Ishikawa (cell line): ENCODE results near the gene ATAD5.
A peak's percentile ranks its signal among the peaks of the same experiment; 100 is the strongest.

ENCODE experiments used
- CEBPB ChIP-seq: IDR thresholded peaks from 2 replicates; pipeline ENCODE4 v1.6.1; 2012
- CREB1 ChIP-seq: IDR thresholded peaks from 2 replicates; pipeline ENCODE4 v1.6.1; 2012; ENCODE audit warnings: low read depth
- EGR1 ChIP-seq: IDR thresholded peaks from 2 replicates; pipeline ENCODE4 v1.6.1; 2012
- EP300 ChIP-seq: IDR thresholded peaks from 2 replicates; pipeline ENCODE4 v1.6.1; 2012; ENCODE audit warnings: borderline replicate concordance
- FOXM1 ChIP-seq: IDR thresholded peaks from 2 replicates; pipeline ENCODE4 v1.6.1; 2012; ENCODE audit warnings: low read depth, borderline replicate concordance
- MAX ChIP-seq: IDR thresholded peaks from 2 replicates; pipeline ENCODE4 v1.6.1; 2012
- NFIC ChIP-seq: IDR thresholded peaks from 2 replicates; pipeline ENCODE4 v1.6.1; 2012
- RAD21 ChIP-seq: IDR thresholded peaks from 2 replicates; pipeline ENCODE4 v1.6.1; 2012; ENCODE audit warnings: low read depth
- TAF1 ChIP-seq: IDR thresholded peaks from 2 replicates; pipeline ENCODE4 v1.6.1; 2012; ENCODE audit warnings: low read depth, mild to moderate bottlenecking
- TCF12 ChIP-seq: IDR thresholded peaks from 2 replicates; pipeline ENCODE4 v1.6.1; 2012; ENCODE audit warnings: low read depth
- TEAD4 ChIP-seq: IDR thresholded peaks from 2 replicates; pipeline ENCODE4 v1.6.1; 2012
- USF1 ChIP-seq: IDR thresholded peaks from 2 replicates; pipeline ENCODE4 v1.6.1; 2012
- YY1 ChIP-seq: IDR thresholded peaks from 2 replicates; pipeline ENCODE4 v1.6.1; 2012; ENCODE audit warnings: low read depth
- ZBTB7A ChIP-seq: IDR thresholded peaks from 2 replicates; pipeline ENCODE4 v1.6.1; 2012; ENCODE audit warnings: low read depth
- TF ChIP-seq, protein P1 (sequence below): IDR thresholded peaks from 2 replicates; pipeline ENCODE4 v1.6.1; 2012; ENCODE audit warnings: low read depth, mild to moderate bottlenecking

Gene ATAD5

DNA sequence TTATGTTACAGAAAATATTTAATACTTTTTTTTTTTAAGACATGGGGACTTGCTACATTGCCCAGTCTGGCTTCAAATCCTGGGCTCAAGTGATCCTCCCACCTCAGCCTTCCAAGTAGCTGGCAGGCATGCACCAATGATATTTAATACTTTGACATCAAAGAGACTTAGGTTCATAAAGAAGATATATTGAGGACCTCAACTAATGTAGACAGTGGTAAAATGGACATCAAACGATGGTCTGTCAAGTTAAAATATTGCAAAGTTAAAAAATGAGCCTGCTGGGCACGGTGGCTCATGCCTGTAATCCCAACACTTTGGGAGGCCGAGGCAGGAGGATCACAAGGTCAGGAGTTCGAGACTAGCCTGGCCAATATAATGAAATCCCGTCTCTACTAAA lies 65.5 kb downstream of the ATAD5 start:
- TF ChIP-seq CEBPB = no peak
- no peak for TF ChIP-seq TCF12
- TF ChIP-seq TAF1 = no peak
- TF ChIP-seq, protein P1, sequence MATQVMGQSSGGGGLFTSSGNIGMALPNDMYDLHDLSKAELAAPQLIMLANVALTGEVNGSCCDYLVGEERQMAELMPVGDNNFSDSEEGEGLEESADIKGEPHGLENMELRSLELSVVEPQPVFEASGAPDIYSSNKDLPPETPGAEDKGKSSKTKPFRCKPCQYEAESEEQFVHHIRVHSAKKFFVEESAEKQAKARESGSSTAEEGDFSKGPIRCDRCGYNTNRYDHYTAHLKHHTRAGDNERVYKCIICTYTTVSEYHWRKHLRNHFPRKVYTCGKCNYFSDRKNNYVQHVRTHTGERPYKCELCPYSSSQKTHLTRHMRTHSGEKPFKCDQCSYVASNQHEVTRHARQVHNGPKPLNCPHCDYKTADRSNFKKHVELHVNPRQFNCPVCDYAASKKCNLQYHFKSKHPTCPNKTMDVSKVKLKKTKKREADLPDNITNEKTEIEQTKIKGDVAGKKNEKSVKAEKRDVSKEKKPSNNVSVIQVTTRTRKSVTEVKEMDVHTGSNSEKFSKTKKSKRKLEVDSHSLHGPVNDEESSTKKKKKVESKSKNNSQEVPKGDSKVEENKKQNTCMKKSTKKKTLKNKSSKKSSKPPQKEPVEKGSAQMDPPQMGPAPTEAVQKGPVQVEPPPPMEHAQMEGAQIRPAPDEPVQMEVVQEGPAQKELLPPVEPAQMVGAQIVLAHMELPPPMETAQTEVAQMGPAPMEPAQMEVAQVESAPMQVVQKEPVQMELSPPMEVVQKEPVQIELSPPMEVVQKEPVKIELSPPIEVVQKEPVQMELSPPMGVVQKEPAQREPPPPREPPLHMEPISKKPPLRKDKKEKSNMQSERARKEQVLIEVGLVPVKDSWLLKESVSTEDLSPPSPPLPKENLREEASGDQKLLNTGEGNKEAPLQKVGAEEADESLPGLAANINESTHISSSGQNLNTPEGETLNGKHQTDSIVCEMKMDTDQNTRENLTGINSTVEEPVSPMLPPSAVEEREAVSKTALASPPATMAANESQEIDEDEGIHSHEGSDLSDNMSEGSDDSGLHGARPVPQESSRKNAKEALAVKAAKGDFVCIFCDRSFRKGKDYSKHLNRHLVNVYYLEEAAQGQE = no peak
- no peak for TF ChIP-seq ZBTB7A
- no peak for TF ChIP-seq EP300
- TF ChIP-seq TEAD4 = no peak
- no peak for TF ChIP-seq RAD21
- TF ChIP-seq EGR1 = no peak
- no peak for TF ChIP-seq YY1
- TF ChIP-seq MAX = no peak
- no peak for TF ChIP-seq USF1
- TF ChIP-seq CREB1 = no peak

DNA sequence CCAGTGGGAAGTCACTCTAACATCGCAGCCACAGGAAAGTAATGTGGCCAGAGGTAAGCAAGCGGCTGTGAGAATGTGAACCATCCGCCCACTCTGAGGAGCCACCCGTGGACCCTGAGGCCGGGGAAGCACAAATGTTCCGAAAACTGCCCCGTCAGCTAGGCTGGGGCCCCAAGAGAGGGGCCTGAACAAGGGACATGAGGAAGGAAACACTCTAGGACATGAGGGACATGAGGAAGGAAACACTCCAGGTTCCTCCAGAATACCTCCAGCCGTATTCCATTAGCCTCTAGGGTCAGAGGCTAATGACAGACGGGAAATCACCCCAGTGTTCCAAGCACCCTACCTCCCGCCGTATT lies 74.0 kb downstream of the ATAD5 start:
- TF ChIP-seq CEBPB (no peak), NFIC (no peak), MAX (no peak)

GRCh38 chr17:30906101-30906911 lies 74.5 kb downstream of the ATAD5 start, which contains the start of gene TEFM:
Gene TEFM, minus strand, starts transcription at chr17:30906238. Its CDS starts 40 bp downstream, at chr17:30906198.
- TF ChIP-seq TEAD4 (peak; percentile 39; the same call in 1 of the 2 replicates), TCF12 (peak; percentile 81), EGR1 (no peak; the same call in 1 of the 2 replicates), MAX (peak; percentile 81), YY1 (peak; percentile 93), TAF1 (peak; percentile 99), FOXM1 (0 out of 2 replicates have a peak, but pooled peaks have one; percentile 26), EP300 (peak; percentile 75), CREB1 (no peak), ZBTB7A (peak; percentile 51; the same call in 1 of the 2 replicates), USF1 (peak; percentile 70), NFIC (peak; percentile 47), CEBPB (peak; percentile 10; the same call in 1 of the 2 replicates), RAD21 (peak; percentile 16; the same call in 1 of the 2 replicates)
- TF ChIP-seq, protein P1 = 0 out of 2 replicates have a peak, but pooled peaks have one; percentile 23

GRCh38 chr17:30908717-30909420 lies 77.1 kb downstream of the ATAD5 start:
- no peak for TF ChIP-seq EGR1
- TF ChIP-seq, protein P1 = no peak
- TF ChIP-seq CEBPB = no peak
- no peak for TF ChIP-seq USF1
- TF ChIP-seq RAD21 = no peak
- TF ChIP-seq TEAD4 = no peak
- no peak for TF ChIP-seq NFIC
- no peak for TF ChIP-seq ZBTB7A
- TF ChIP-seq CREB1 = no peak
- TF ChIP-seq YY1 = no peak
- no peak for TF ChIP-seq TCF12
- TF ChIP-seq MAX = no peak
